Measurements from ENCODE around the gene AGFG1. TPM values are rescaled to one million over a fixed set of nuclear protein-coding genes. Genes with fewer than 3 reads are reported as not detected.

AGFG1 gene
- total and polyA plus RNA-seq, 11 donors = 12.0 to 92.1 (median 60.0) TPM

- intact Hi-C loops (cut with DNase I) = loop anchor here in 9 of 10 donors (2.0 to 10.0 kb wide), 11 partner anchors 39 to 294 kb away; partner anchors contain the start of gene MFF (in 2 of the 9)
These were observed 1.1 kb downstream of the AGFG1 start for GRCh38 chr2:227473122-227473461.

DNA sequence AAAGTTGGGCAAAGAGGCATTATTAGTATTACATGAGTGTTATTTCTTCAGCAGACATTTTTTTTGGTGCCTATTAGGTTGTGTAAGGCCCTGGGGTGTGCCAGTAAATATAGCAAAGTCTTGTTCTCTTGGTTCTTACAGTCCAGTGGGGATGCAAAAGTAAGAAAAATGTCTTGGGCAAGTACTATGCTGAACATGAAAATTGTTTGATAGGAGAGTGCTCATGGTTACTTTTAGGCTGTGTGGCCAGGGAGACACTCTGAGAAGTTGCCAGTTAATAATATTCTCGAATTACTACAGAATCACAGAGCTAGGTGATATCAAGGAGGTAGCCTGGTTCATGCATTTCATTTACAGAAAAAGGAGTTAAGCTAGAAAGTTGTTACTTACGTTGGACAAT lies 1.9 kb downstream of the AGFG1 start:
- no peaks in the 10 kb centered on the region for H3K36me3 ChIP-seq
- TF ChIP-seq POLR2A (IDR thresholded peaks at IDR 0.05) = no peak
- TF ChIP-seq CTCF (IDR thresholded peaks at IDR 0.05) = no peak
- no peaks in the 10 kb centered on the region for H3K9me3 ChIP-seq
- H3K4me3 ChIP-seq = peak overlapping the region in 10 of 12 donors; percentile 69 to 99 (median 90)
- H3K27me3 ChIP-seq = no peaks in the 10 kb centered on the region
- WGBS, 4 donors = 27 to 50% (median 37%) methylated on average over 2 of the region's 2 CpGs
- intact Hi-C loops (cut with DNase I) = loop anchor here in 9 of 10 donors (2.0 to 10.0 kb wide), 11 partner anchors 38 to 293 kb away; partner anchors contain the start of gene MFF (in 2 of the 9)
- ATAC-seq = no peak
- H3K4me1 ChIP-seq = peaks cover 0 to 49% (median 27%) of the 10 kb centered on the region in 12 donors
- H3K27ac ChIP-seq = no peak overlapping the region
- DNase-seq = no peak

More at GRCh38 chr2:227473122-227473461, 1.1 kb downstream of the AGFG1 start:
- TF ChIP-seq POLR2A (IDR thresholded peaks at IDR 0.05) (no peak), CTCF (IDR thresholded peaks at IDR 0.05) (no peak)
- no peak for ATAC-seq
- Histone ChIP-seq H3K9me3 (no peaks in the 10 kb centered on the region), H3K27me3 (no peaks in the 10 kb centered on the region), H3K36me3 (no peaks in the 10 kb centered on the region), H3K4me3 (peak overlapping the region; percentile 69 to 99 (median 90)), H3K27ac (peak overlapping the region in 9 of 12 donors; percentile 69 to 91 (median 89)), H3K4me1 (peaks cover 0 to 43% (median 26%) of the 10 kb centered on the region in 12 donors)
- no peak for DNase-seq
- 0 to 2% (median 1%) methylated on average over 9 of the region's 9 CpGs for WGBS, 4 donors

- ATAC-seq (no peak), DNase-seq (no peak)
- Histone ChIP-seq H3K9me3 (no peaks in the 10 kb centered on the region), H3K36me3 (no peaks in the 10 kb centered on the region), H3K4me3 (peak overlapping the region in 4 of 12 donors; percentile 69 to 96 (median 86)), H3K27me3 (no peaks in the 10 kb centered on the region), H3K27ac (no peak overlapping the region), H3K4me1 (peaks cover 0 to 55% (median 28%) of the 10 kb centered on the region in 12 donors)
- no peak for TF ChIP-seq POLR2A (IDR thresholded peaks at IDR 0.05)
- TF ChIP-seq CTCF (IDR thresholded peaks at IDR 0.05) = no peak
- intact Hi-C loops (cut with DNase I) = loop anchor here in 9 of 10 donors (5.0 to 10.0 kb wide), 9 partner anchors 38 to 293 kb away; partner anchors contain the start of gene MFF (in 2 of the 9)
- WGBS, 4 donors = 52 to 61% (median 56%) methylated on average over 3 of the region's 3 CpGs
These were observed 2.5 kb downstream of the AGFG1 start for GRCh38 chr2:227474410-227474809.

DNA sequence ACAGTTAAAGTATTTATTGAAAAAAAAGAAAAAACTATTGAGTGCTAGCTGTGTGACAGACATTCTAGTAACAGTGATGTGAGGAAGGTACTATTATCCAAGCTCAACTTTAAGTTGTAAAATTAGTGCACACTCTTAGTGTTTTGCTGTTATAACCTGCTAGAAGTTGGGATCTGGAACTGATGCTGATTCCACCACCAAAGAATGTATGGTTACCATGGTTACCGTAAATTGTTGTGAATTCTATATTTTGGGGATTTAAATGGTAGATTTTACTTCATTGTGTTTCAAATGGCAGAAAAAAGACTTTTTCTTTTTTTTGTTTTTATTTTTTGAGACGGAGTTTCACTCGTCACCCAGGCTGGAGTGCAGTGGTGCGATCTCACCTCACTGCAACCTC lies 5.3 kb downstream of the AGFG1 start:
- intact Hi-C loops (cut with DNase I) = loop anchor here in 6 of 10 donors (5.0 to 10.0 kb wide), 6 partner anchors 78 to 290 kb away; partner anchors contain the start of gene MFF (in 1 of the 6)
- no peak overlapping the region for H3K4me3 ChIP-seq
- no peaks in the 10 kb centered on the region for H3K9me3 ChIP-seq
- H3K36me3 ChIP-seq = no peaks in the 10 kb centered on the region
- WGBS, 4 donors = 89 to 92% (median 91%) methylated on average over 4 of the region's 4 CpGs
- H3K27ac ChIP-seq = no peak overlapping the region
- DNase-seq (no peak), ATAC-seq (no peak)
- peaks cover 0 to 73% (median 35%) of the 10 kb centered on the region in 12 donors for H3K4me1 ChIP-seq
- TF ChIP-seq POLR2A (IDR thresholded peaks at IDR 0.05) (no peak), CTCF (IDR thresholded peaks at IDR 0.05) (no peak)
- no peaks in the 10 kb centered on the region for H3K27me3 ChIP-seq

Measured in heart left ventricle (tissue), 16 donors.